OCI-LY7 (cell line): ENCODE data around the gene ZNF382. TPM values are rescaled to one million over a fixed set of nuclear protein-coding genes. Genes with fewer than 3 reads are reported as not detected.
A peak's percentile ranks its signal among the peaks of the same experiment; 100 is the strongest.

ENCODE experiments used
- BruUV-seq: library from RNA; stranded (reverse); fragments of 400-500 nt; replicated peaks from 2 replicates; lab custom pipeline; 2021; lab: Mats Ljungman, UMichigan
- CTCF ChIA-PET: fragments of 300-600 bp; sonication (Branson Sonifier 250); formaldehyde crosslinking; loops from one replicate; lab custom pipeline; 2022; ENCODE audit warnings: antibody characterized with exemption; ENCODE audit not compliant: unreplicated experiment; lab: Charles Lee
- POLR2A ChIA-PET: fragments of 300-600 bp; sonication (Branson Sonifier 250); formaldehyde crosslinking; loops from one replicate; lab custom pipeline; 2022; ENCODE audit warnings: antibody characterized with exemption; lab: Charles Lee
- DNase-seq: peaks from one replicate; pipeline ENCODE4 v3.0.0-alpha.2; 2015; ENCODE audit warnings: low spot score
- H2AFZ ChIP-seq: fragments of 200-600 bp; sonication (generic), shearing (Covaris generic); 2 replicates; pipeline ENCODE4 v1.6.1; 2014; ENCODE audit warnings: mild to moderate bottlenecking, antibody characterized with exemption, low read length, moderate library complexity
- H3K27ac ChIP-seq: fragments of 200-600 bp; sonication (generic); 2 replicates; pipeline ENCODE4 v1.5.1; 2014; ENCODE audit warnings: mixed run types, low read depth, mild to moderate bottlenecking, moderate library complexity, low read length, inconsistent platforms; ENCODE audit not compliant: poor library complexity, severe bottlenecking
- H3K36me3 ChIP-seq: fragments of 200-600 bp; sonication (generic); 2 replicates; pipeline ENCODE4 v1.6.1; 2014; ENCODE audit warnings: mild to moderate bottlenecking, antibody characterized with exemption, low read length, moderate library complexity, mixed read lengths; ENCODE audit not compliant: insufficient read depth
- H3K4me1 ChIP-seq: fragments of 200-600 bp; sonication (generic); 2 replicates; pipeline ENCODE4 v1.5.1; 2014; ENCODE audit warnings: mild to moderate bottlenecking, low read length; ENCODE audit not compliant: insufficient read depth, poor library complexity, severe bottlenecking
- H3K4me2 ChIP-seq: fragments of 200-600 bp; sonication (generic); 2 replicates; pipeline ENCODE4 v1.6.1; 2014; ENCODE audit warnings: mild to moderate bottlenecking, low read length
- H3K4me3 ChIP-seq: fragments of 200-600 bp; sonication (generic); 2 replicates; pipeline ENCODE4 v1.5.1; 2014; ENCODE audit warnings: mild to moderate bottlenecking, low read depth, low read length; ENCODE audit not compliant: poor library complexity, severe bottlenecking
- H3K79me2 ChIP-seq: fragments of 200-600 bp; sonication (generic); 2 replicates; pipeline ENCODE4 v1.6.1; 2016; ENCODE audit warnings: low read depth, mild to moderate bottlenecking, low read length, moderate library complexity, mixed read lengths; ENCODE audit not compliant: insufficient read depth
- H3K9me2 ChIP-seq: fragments of 200-600 bp; sonication (generic); 2 replicates; pipeline ENCODE4 v1.6.1; 2016; ENCODE audit warnings: mild to moderate bottlenecking, low read length, mixed read lengths; ENCODE audit not compliant: insufficient read depth
- H3K9me3 ChIP-seq: fragments of 200-600 bp; sonication (generic); 2 replicates; pipeline ENCODE4 v1.6.1; 2014; ENCODE audit warnings: mild to moderate bottlenecking, mixed run types, low read length, mixed read lengths
- H4K20me1 ChIP-seq: fragments of 200-600 bp; sonication (generic); 2 replicates; pipeline ENCODE4 v1.6.1; 2014; ENCODE audit warnings: mild to moderate bottlenecking, antibody characterized with exemption, low read length, moderate library complexity, mixed read lengths; ENCODE audit not compliant: insufficient read depth
- CTCF ChIP-seq: fragments of 200-600 bp; sonication (generic); conservative IDR thresholded peaks from 2 replicates; pipeline ENCODE4 v1.5.1; 2014; ENCODE audit warnings: mild to moderate bottlenecking, antibody characterized with exemption, low read length, moderate library complexity, mixed read lengths
- EZH2phosphoT487 ChIP-seq: fragments of 200-600 bp; sonication (generic); IDR thresholded peaks from 2 replicates; pipeline ENCODE4 v1.6.1; 2018; ENCODE audit warnings: low read depth, borderline replicate concordance, mild to moderate bottlenecking, mixed run types, antibody characterized with exemption, low read length, moderate library complexity, mixed read lengths
- intact Hi-C: fragments of 100-400 bp; cut with micrococcal nuclease; formaldehyde crosslinking; loops from one replicate; pipeline ENCODE4 v1.10.0; 2022; ENCODE audit not compliant: unreplicated experiment
- total RNA-seq, 2 experiments: library from RNA; depleted of rRNA in 1 of 2; stranded (reverse); fragments of >200 nt in 1 of 2; shearing (Covaris generic) in 1 of 2; gene quantifications; 2 replicates each; pipeline ENCODE4 v1.2.3, GENCODE V29; 2014 to 2022

ZNF382 gene
- total RNA-seq, 2 experiments from 2014 or later, result 2.1 TPM

GRCh38 chr19:36652958-36653357 lies 47.8 kb downstream of the ZNF382 start:
- TF ChIP-seq EZH2phosphoT487 (no peak), CTCF (no peak)
- Histone ChIP-seq H3K79me2 (no peaks in the 10 kb centered on the region), H4K20me1 (no peaks in the 10 kb centered on the region), H3K9me3 (peaks cover 17% of the 10 kb centered on the region; the same call in 1 of the 2 replicates), H2AFZ (no peak overlapping the region), H3K4me3 (no peak overlapping the region), H3K4me2 (no peak overlapping the region), H3K36me3 (peaks cover 39% of the 10 kb centered on the region), H3K27ac (no peak overlapping the region), H3K9me2 (no peaks in the 10 kb centered on the region), H3K4me1 (no peaks in the 10 kb centered on the region)
- DNase-seq, result no peak
- CTCF ChIA-PET, result no interaction called here
- BruUV-seq, result no TSS peak
- POLR2A ChIA-PET, result no interaction called here
- intact Hi-C loops, result no loop called here

GRCh38 chr19:36665832-36666231 lies 60.7 kb downstream of the ZNF382 start:
- ChIA-PET CTCF (no interaction called here), POLR2A (no interaction called here)
- Histone ChIP-seq H3K9me2 (no peaks in the 10 kb centered on the region), H3K4me3 (peak overlapping the region; percentile 72), H3K9me3 (no peaks in the 10 kb centered on the region; the same call in 1 of the 2 replicates), H3K4me1 (no peaks in the 10 kb centered on the region), H3K79me2 (no peaks in the 10 kb centered on the region), H4K20me1 (no peaks in the 10 kb centered on the region), H3K36me3 (peaks cover 15% of the 10 kb centered on the region), H3K4me2 (peak overlapping the region; percentile 59), H2AFZ (no peak overlapping the region), H3K27ac (no peak overlapping the region)
- no peak for DNase-seq
- intact Hi-C loops, result no loop called here
- TF ChIP-seq EZH2phosphoT487 (no peak), CTCF (no peak)
- no TSS peak for BruUV-seq

GRCh38 chr19:36668646-36669045 lies 63.5 kb downstream of the ZNF382 start:
- POLR2A ChIA-PET, result no interaction called here
- intact Hi-C loops, result no loop called here

More at GRCh38 chr19:36668646-36669045, 63.5 kb downstream of the ZNF382 start:
- Histone ChIP-seq H3K9me2 (no peaks in the 10 kb centered on the region), H4K20me1 (no peaks in the 10 kb centered on the region), H3K27ac (no peak overlapping the region), H3K4me2 (no peak overlapping the region), H3K36me3 (peaks cover 16% of the 10 kb centered on the region), H2AFZ (no peak overlapping the region), H3K4me3 (no peak overlapping the region), H3K79me2 (no peaks in the 10 kb centered on the region), H3K9me3 (no peaks in the 10 kb centered on the region), H3K4me1 (no peaks in the 10 kb centered on the region)
- TF ChIP-seq CTCF (no peak), EZH2phosphoT487 (no peak)
- no peak for DNase-seq
- CTCF ChIA-PET, result no interaction called here
- BruUV-seq, result no TSS peak
